Measurements from ENCODE around the gene KLHL18. TPM values are rescaled to one million over a fixed set of nuclear protein-coding genes. Genes with fewer than 3 reads are reported as not detected.

The KLHL18 gene
- total and polyA plus RNA-seq, 4 donors, result 3.5 to 12.6 (median 10.3) TPM

DNA sequence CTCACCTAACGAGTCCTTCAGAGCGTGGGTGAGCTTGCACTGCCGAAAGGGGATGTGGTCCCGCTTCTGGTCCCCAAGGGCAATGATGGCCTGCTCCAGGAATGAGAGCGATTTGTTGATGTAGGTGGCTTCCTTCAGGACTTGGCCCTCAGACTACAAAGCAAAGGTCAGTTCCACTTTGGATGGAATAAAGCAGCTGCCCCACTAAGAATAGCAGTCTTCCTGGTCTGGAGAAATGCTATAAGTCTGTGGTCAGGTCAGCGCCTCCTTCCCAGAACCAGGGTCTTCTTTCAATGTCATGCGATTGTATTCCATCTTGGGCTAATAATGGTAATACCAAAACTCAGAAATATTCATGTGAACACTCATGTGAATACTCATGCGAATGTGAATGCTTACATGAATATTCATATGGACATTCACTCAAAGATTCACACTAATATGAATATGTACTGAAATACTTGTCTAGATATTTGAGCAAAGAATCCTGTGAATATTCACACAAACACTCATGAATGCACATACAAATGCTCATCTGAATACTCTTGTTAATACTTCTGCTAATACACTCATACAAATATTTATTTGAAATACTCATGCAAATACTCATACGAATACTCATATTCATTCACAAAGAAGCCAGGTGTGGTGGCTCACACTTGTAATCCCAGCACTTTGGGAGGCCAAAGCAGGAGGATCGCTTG, 16.9 kb upstream of the KLHL18 start:
- H3K4me3 ChIP-seq (ENCODE audit: low read depth in 1 of 3, low read length in 3 of 3), result no peak overlapping the region
- DNase-seq (ENCODE audit: low spot score), result no peak
- TF ChIP-seq HNF4A (conservative IDR thresholded peaks at IDR 0.05) (no peak), FOXA2 (IDR thresholded peaks at IDR 0.05) (no peak), SP1 (IDR thresholded peaks at IDR 0.05) (no peak), RXRA (IDR thresholded peaks at IDR 0.05) (no peak), JUND (IDR thresholded peaks at IDR 0.05) (no peak), GABPA (IDR thresholded peaks at IDR 0.05 in 1 of 2, conservative IDR thresholded peaks at IDR 0.05 in 1 of 2) (no peak), TAF1 (conservative IDR thresholded peaks at IDR 0.05) (no peak), EGR1 (IDR thresholded peaks at IDR 0.05; ENCODE audit: low read depth in 2 of 2) (no peak), YY1 (IDR thresholded peaks at IDR 0.05) (no peak), FOXA1 (IDR thresholded peaks at IDR 0.05) (no peak), NR2F2 (IDR thresholded peaks at IDR 0.05) (no peak), HNF4G (IDR thresholded peaks at IDR 0.05) (no peak), RAD21 (IDR thresholded peaks at IDR 0.05) (no peak)
- TF ChIP-seq, protein P1, sequence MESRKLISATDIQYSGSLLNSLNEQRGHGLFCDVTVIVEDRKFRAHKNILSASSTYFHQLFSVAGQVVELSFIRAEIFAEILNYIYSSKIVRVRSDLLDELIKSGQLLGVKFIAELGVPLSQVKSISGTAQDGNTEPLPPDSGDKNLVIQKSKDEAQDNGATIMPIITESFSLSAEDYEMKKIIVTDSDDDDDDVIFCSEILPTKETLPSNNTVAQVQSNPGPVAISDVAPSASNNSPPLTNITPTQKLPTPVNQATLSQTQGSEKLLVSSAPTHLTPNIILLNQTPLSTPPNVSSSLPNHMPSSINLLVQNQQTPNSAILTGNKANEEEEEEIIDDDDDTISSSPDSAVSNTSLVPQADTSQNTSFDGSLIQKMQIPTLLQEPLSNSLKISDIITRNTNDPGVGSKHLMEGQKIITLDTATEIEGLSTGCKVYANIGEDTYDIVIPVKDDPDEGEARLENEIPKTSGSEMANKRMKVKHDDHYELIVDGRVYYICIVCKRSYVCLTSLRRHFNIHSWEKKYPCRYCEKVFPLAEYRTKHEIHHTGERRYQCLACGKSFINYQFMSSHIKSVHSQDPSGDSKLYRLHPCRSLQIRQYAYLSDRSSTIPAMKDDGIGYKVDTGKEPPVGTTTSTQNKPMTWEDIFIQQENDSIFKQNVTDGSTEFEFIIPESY (IDR thresholded peaks at IDR 0.05), result no peak
- TF ChIP-seq, protein P2, sequence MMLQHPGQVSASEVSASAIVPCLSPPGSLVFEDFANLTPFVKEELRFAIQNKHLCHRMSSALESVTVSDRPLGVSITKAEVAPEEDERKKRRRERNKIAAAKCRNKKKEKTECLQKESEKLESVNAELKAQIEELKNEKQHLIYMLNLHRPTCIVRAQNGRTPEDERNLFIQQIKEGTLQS (IDR thresholded peaks at IDR 0.05), result no peak
- TF ChIP-seq, protein P3, sequence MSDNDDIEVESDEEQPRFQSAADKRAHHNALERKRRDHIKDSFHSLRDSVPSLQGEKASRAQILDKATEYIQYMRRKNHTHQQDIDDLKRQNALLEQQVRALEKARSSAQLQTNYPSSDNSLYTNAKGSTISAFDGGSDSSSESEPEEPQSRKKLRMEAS (IDR thresholded peaks at IDR 0.05), result no peak
- TF ChIP-seq, protein P4, sequence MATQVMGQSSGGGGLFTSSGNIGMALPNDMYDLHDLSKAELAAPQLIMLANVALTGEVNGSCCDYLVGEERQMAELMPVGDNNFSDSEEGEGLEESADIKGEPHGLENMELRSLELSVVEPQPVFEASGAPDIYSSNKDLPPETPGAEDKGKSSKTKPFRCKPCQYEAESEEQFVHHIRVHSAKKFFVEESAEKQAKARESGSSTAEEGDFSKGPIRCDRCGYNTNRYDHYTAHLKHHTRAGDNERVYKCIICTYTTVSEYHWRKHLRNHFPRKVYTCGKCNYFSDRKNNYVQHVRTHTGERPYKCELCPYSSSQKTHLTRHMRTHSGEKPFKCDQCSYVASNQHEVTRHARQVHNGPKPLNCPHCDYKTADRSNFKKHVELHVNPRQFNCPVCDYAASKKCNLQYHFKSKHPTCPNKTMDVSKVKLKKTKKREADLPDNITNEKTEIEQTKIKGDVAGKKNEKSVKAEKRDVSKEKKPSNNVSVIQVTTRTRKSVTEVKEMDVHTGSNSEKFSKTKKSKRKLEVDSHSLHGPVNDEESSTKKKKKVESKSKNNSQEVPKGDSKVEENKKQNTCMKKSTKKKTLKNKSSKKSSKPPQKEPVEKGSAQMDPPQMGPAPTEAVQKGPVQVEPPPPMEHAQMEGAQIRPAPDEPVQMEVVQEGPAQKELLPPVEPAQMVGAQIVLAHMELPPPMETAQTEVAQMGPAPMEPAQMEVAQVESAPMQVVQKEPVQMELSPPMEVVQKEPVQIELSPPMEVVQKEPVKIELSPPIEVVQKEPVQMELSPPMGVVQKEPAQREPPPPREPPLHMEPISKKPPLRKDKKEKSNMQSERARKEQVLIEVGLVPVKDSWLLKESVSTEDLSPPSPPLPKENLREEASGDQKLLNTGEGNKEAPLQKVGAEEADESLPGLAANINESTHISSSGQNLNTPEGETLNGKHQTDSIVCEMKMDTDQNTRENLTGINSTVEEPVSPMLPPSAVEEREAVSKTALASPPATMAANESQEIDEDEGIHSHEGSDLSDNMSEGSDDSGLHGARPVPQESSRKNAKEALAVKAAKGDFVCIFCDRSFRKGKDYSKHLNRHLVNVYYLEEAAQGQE (IDR thresholded peaks at IDR 0.05), result no peak
- TF ChIP-seq, protein P5, sequence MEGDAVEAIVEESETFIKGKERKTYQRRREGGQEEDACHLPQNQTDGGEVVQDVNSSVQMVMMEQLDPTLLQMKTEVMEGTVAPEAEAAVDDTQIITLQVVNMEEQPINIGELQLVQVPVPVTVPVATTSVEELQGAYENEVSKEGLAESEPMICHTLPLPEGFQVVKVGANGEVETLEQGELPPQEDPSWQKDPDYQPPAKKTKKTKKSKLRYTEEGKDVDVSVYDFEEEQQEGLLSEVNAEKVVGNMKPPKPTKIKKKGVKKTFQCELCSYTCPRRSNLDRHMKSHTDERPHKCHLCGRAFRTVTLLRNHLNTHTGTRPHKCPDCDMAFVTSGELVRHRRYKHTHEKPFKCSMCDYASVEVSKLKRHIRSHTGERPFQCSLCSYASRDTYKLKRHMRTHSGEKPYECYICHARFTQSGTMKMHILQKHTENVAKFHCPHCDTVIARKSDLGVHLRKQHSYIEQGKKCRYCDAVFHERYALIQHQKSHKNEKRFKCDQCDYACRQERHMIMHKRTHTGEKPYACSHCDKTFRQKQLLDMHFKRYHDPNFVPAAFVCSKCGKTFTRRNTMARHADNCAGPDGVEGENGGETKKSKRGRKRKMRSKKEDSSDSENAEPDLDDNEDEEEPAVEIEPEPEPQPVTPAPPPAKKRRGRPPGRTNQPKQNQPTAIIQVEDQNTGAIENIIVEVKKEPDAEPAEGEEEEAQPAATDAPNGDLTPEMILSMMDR (IDR thresholded peaks at IDR 0.05; ENCODE audit: low read depth, low read length, missing input control), result no peak
- no peaks in the 10 kb centered on the region for H3K9me3 ChIP-seq (ENCODE audit: control insufficient read depth in 4 of 4, low read length in 3 of 4)
- no peaks in the 10 kb centered on the region for H3K4me1 ChIP-seq (ENCODE audit: control insufficient read depth in 4 of 4, insufficient read depth in 4 of 4, low read length in 3 of 4)
- no peak overlapping the region for H3K27ac ChIP-seq (ENCODE audit: low read depth in 1 of 2, low read length in 2 of 2)
- no peaks in the 10 kb centered on the region for H3K27me3 ChIP-seq (ENCODE audit: control insufficient read depth in 4 of 4, insufficient read depth in 4 of 4, low read length in 3 of 4)
- 95% methylated on average over 10 of the region's 10 CpGs for WGBS
- H3K36me3 ChIP-seq (ENCODE audit: control insufficient read depth in 4 of 4, insufficient read depth in 3 of 4, low read depth in 1 of 4, low read length in 3 of 4), result no peaks in the 10 kb centered on the region
- H3K9ac ChIP-seq (ENCODE audit: low read depth in 1 of 2, low read length in 2 of 2), result no peak overlapping the region

All from liver (tissue), 9 donors.